Activated CD8-positive, alpha-beta memory T cell treated with anti-CD3 and anti-CD28 coated beads, Interleukin-2, amount 50 U/mL, for 48 hours (primary cell): ENCODE results near the gene ARAP3.

ENCODE experiments used
- DNase-seq: peaks from one replicate; pipeline ENCODE4 v3.0.0-alpha.2; 2020

Gene ARAP3

GRCh38 chr5:141665995-141666940 is 15.8 kb downstream of the ARAP3 start:
- DNase-seq: no peak

GRCh38 chr5:141664733-141665461 is 17.1 kb downstream of the ARAP3 start:
- peak; percentile 91 for DNase-seq

GRCh38 chr5:141663506-141663905 is 18.5 kb downstream of the ARAP3 start:
- no peak for DNase-seq

- DNase-seq: no peak
Observed at GRCh38 chr5:141662028-141662427, 20.0 kb downstream of the ARAP3 start.

GRCh38 chr5:141657937-141658545 is 24.0 kb downstream of the ARAP3 start:
- peak; percentile 50 for DNase-seq

GRCh38 chr5:141657404-141657803 is 24.6 kb downstream of the ARAP3 start:
- DNase-seq: no peak

- DNase-seq: no peak
Observed at GRCh38 chr5:141656396-141656795, 25.6 kb downstream of the ARAP3 start.

- DNase-seq: no peak
Observed at GRCh38 chr5:141655020-141655419, 27.0 kb downstream of the ARAP3 start.

- DNase-seq: no peak
Observed at GRCh38 chr5:141654298-141654697, 27.7 kb downstream of the ARAP3 start.

- no peak for DNase-seq
Observed at GRCh38 chr5:141651728-141652105, 30.3 kb downstream of the ARAP3 start.

- DNase-seq: peak; percentile 96
Observed at GRCh38 chr5:141650851-141651727, 30.9 kb downstream of the ARAP3 start, which contains the start of gene FCHSD1. Gene FCHSD1, minus strand, starts transcription at chr5:141651418. Its CDS starts 50 bp downstream, at chr5:141651368.

GRCh38 chr5:141649972-141650371 is 32.1 kb downstream of the ARAP3 start:
- no peak for DNase-seq

GRCh38 chr5:141649056-141649688 is 32.9 kb downstream of the ARAP3 start:
- no peak for DNase-seq

GRCh38 chr5:141647851-141648250 is 34.2 kb downstream of the ARAP3 start:
- DNase-seq: no peak

GRCh38 chr5:141647242-141647641 is 34.8 kb downstream of the ARAP3 start:
- no peak for DNase-seq

GRCh38 chr5:141646026-141646425 is 36.0 kb downstream of the ARAP3 start:
- DNase-seq: no peak

- DNase-seq: no peak
Observed at GRCh38 chr5:141641634-141642267, 40.3 kb downstream of the ARAP3 start.

GRCh38 chr5:141640698-141641097 is 41.3 kb downstream of the ARAP3 start:
- DNase-seq: no peak

- DNase-seq: no peak
Observed at GRCh38 chr5:141640051-141640415, 42.0 kb downstream of the ARAP3 start.

- no peak for DNase-seq
Observed at GRCh38 chr5:141639357-141640050, 42.5 kb downstream of the ARAP3 start.

- DNase-seq: peak; percentile 49
Observed at GRCh38 chr5:141638771-141639170, 43.3 kb downstream of the ARAP3 start.
